Gastrocnemius medialis (tissue), 4 donors: ENCODE results near the gene AMACR.

ENCODE experiments used
- CTCF ChIP-seq, 5 experiments: fragments of 450-650 bp in 3 of 5; fragments of 200-600 bp in 2 of 5; sonication (generic) in 2 of 5; IDR thresholded peaks in 4 of 5; conservative IDR thresholded peaks in 1 of 5; 1 replicate in 4 of 5; 2 replicates in 1 of 5; pipeline ENCODE4 v1.5.1; 2016 to 2019; ENCODE audit warnings: antibody characterized with exemption in 5 of 5, mild to moderate bottlenecking in 3 of 5, moderate library complexity in 3 of 5
- POLR2A ChIP-seq, 2 donors: fragments of 450-650 bp; IDR thresholded peaks; one replicate each; pipeline ENCODE4 v1.6.1; 2017; ENCODE audit warnings: antibody characterized with exemption in 2 of 2, mild to moderate bottlenecking in 2 of 2, moderate library complexity in 2 of 2

DNA sequence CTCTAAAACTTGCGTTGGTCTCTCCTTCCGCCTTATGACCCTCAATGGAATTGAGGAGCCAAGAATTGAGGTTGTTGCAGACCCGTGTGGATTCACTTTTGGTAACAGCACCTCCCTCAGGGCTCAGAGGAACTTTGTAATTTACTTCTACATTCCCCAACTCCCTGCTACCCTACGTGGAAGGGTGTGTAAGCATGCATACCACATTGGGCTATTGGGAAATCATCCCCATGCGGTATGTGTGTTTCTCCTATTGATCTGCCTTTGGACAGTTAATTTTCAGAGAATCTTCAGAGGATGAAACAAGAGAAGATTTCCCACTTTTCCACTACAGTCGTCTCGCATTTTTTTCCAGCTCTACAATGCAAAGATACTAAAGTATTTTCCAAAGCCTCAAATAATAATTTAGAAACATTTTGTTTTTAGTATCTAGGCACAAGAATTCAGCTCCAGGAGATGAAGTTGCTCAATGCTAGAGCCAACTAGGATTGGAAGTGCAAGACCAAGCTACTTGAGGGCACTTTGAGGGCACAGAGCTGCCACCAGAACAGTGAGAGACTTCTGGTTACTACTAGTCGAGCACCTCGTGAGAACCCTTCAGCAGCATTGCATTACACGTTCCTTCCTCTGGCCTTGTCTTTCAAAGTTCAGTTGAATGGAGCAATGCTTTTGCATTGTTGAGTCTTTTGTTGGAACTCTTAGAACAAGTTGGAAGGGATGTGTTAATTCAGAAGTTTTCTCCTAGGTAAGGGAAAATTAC lies 31.7 kb upstream of the AMACR start:
- no peak for TF ChIP-seq CTCF (IDR thresholded peaks at IDR 0.05 in 4 of 5, conservative IDR thresholded peaks at IDR 0.05 in 1 of 5)
- no peak for TF ChIP-seq POLR2A (IDR thresholded peaks at IDR 0.05)
